GM21786 (cell line): ENCODE data around the gene ECE1.

Source experiments
- ATAC-seq: cut with Tn5 transposase; IDR thresholded peaks from one replicate; pipeline ENCODE4 v1.9.1; 2021; ENCODE audit not compliant: unreplicated experiment

The ECE1 gene

GRCh38 chr1:21325731-21326387 is 35.6 kb upstream of the ECE1 start:
- ATAC-seq: no peak

GRCh38 chr1:21325231-21325718 is 35.0 kb upstream of the ECE1 start:
- no peak for ATAC-seq

GRCh38 chr1:21324368-21325141 is 34.3 kb upstream of the ECE1 start:
- ATAC-seq: no peak

- no peak for ATAC-seq
Measured at GRCh38 chr1:21323091-21323490, 32.8 kb upstream of the ECE1 start.

- ATAC-seq: no peak
Measured at GRCh38 chr1:21322681-21323016, 32.4 kb upstream of the ECE1 start.

- no peak for ATAC-seq
Measured at GRCh38 chr1:21321963-21322680, 31.9 kb upstream of the ECE1 start.

GRCh38 chr1:21320410-21321108 is 30.3 kb upstream of the ECE1 start:
- ATAC-seq: no peak

GRCh38 chr1:21319447-21320407 is 29.5 kb upstream of the ECE1 start:
- no peak for ATAC-seq

- ATAC-seq: no peak
Measured at GRCh38 chr1:21318714-21319159, 28.5 kb upstream of the ECE1 start.

GRCh38 chr1:21318057-21318713 is 27.9 kb upstream of the ECE1 start:
- ATAC-seq: no peak

- ATAC-seq: no peak
Measured at GRCh38 chr1:21317690-21318043, 27.4 kb upstream of the ECE1 start.

- no peak for ATAC-seq
Measured at GRCh38 chr1:21317035-21317689, 26.9 kb upstream of the ECE1 start.

GRCh38 chr1:21314743-21315396 is 24.6 kb upstream of the ECE1 start:
- no peak for ATAC-seq

- ATAC-seq: no peak
Measured at GRCh38 chr1:21313886-21314721, 23.8 kb upstream of the ECE1 start.

- no peak for ATAC-seq
Measured at GRCh38 chr1:21313203-21313885, 23.1 kb upstream of the ECE1 start.

GRCh38 chr1:21312407-21312992 is 22.2 kb upstream of the ECE1 start:
- no peak for ATAC-seq

GRCh38 chr1:21311016-21311415 is 20.8 kb upstream of the ECE1 start:
- ATAC-seq: no peak
